GM12892 (cell line): ENCODE data around the gene MEOX1.
"Not testable (repeated sequence)": the region's sequence is repeated elsewhere in the genome, so short reads cannot be mapped to it uniquely, and the experiment has no call there.

Source experiments
- DNase-seq: peaks from one replicate; pipeline ENCODE4 v3.0.0; 2011; ENCODE audit not compliant: insufficient read length
- FAIRE-seq: peaks from 2 replicates; lab custom pipeline; 2011; peaks lifted over from hg19 to GRCh38; lab: Jason Lieb, UNC
- POLR2A ChIP-seq: IDR thresholded peaks from 2 replicates; pipeline ENCODE4 v1.6.1; 2011; ENCODE audit warnings: low read depth, low read length, control low read depth
- POLR2AphosphoS5 ChIP-seq: IDR thresholded peaks from 2 replicates; pipeline ENCODE4 v1.6.1; 2011; ENCODE audit warnings: low read depth, low read length, control low read depth
- TAF1 ChIP-seq: IDR thresholded peaks from 2 replicates; pipeline ENCODE4 v1.6.1; 2011; ENCODE audit warnings: low read depth, mild to moderate bottlenecking, control low read depth, low read length, borderline replicate concordance

MEOX1 gene

DNA sequence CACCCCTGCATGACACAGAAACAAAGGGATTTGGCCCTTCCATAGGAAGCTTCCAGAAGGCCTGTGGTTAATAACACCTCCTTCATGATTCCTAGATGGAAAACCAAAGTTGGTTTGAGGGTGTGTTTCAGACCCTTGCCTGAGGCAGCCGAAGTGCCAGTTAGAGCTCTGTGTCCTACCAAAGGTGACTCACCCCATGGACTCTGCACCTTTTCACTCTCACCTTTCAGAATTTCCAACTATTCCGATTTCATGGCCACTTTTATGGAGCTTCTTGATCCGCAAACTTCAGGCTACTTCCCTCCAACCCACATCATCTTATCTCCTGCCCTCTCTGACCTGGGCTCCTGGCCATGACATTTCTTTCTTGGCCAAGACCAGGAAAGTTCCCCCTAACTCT, 49.2 kb downstream of the MEOX1 start:
- TF ChIP-seq POLR2A, result no peak
- no peak for TF ChIP-seq TAF1
- TF ChIP-seq POLR2AphosphoS5, result no peak
- DNase-seq (no peak), FAIRE-seq (no peak)

DNA sequence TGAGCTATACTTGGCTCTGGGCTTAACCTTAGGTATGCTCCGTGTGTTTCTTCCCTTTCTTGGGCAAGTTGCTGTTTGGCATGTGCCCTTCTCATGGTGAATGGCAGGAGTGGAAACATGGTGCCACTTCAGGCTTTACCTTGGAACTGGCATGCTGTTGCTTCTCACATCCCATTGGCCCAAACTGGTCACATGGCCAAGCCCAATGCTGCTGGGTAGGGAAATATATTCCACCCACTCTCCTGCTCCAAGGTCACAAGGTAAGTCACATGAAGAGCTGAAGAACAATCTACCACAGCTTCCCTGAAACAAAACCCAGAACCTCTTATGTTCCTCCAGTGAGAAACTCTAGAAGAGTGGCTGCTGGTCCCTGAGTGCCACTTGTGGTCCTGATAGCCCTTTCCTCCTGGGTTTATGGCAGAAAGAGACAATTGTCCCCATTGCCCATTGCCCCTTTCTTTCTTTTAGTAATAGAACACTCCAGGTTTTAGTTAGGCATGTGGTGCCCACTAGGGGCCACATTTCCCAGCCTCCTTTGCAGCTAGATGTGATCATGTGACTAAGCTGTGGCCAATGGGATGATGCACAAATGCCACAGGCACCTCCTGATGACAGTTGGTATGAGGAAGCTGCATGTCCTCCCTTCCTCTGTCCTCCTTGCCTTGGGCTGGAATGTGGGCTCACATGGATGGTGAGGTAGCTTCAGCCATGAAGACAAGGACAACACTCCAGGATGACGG, 50.3 kb downstream of the MEOX1 start:
- no peak for FAIRE-seq
- no peak for DNase-seq
- TF ChIP-seq POLR2A, result no peak
- no peak for TF ChIP-seq POLR2AphosphoS5
- no peak for TF ChIP-seq TAF1

DNA sequence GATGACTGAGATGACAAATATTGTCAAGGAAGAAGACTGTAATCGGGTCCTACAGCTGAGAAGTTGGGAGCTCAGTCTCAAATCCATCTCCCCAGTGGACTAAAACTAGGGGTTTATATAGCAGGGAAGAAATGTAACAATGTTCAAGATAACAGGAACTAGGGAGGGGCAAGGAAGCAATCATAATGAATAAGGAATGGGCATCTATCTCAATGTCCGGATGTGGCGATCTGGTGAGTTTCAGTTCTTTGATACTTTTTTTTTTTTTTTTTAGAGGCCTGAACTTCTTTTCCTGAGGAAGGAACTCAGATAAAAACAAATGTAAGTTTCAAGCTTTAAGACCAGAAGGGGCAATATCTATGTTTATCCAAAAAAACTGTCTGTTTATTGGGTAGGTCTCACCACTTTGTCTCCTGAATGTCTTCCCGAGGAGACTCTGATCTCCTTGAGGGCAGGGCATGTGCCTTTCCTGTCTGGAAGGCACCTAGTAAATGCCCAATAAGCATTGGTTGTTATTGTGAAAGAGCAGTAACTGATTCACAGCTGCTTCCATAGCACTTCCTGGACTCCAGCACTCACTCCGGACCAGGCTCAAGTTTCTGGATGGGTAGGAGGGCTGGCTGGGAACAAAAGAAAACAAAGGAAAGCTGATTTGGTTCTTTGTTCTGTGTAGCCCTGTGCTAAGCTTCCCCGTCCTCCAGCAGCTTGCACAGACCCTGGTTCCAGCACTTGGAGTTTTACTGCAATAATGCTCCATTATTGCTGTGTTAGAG, 51.9 kb downstream of the MEOX1 start:
- FAIRE-seq (no peak), DNase-seq (no peak)
- no peak for TF ChIP-seq POLR2AphosphoS5
- no peak for TF ChIP-seq TAF1
- TF ChIP-seq POLR2A, result no peak

DNA sequence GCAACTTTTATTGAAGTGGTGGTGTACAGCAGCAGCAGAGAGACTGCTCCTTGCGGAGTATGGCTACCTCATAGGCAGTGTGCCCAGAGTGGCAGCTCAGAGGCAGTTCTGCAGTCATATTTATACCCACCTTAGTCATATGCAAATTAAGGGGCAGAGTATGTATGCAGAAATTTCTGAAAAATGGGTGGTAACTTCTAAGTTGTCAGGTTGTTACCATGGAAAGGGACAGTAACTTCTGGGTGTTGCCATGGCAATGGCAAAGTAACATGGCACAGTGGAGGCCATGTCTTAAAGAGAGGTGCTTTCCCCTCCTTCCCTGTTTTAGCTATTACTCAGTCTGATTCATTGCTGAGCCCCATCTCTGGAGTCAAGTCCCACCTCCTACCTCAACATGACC, 53.4 kb downstream of the MEOX1 start:
- TF ChIP-seq POLR2AphosphoS5, result no peak
- TF ChIP-seq TAF1, result no peak
- no peak for TF ChIP-seq POLR2A
- FAIRE-seq (no peak), DNase-seq (no peak)

DNA sequence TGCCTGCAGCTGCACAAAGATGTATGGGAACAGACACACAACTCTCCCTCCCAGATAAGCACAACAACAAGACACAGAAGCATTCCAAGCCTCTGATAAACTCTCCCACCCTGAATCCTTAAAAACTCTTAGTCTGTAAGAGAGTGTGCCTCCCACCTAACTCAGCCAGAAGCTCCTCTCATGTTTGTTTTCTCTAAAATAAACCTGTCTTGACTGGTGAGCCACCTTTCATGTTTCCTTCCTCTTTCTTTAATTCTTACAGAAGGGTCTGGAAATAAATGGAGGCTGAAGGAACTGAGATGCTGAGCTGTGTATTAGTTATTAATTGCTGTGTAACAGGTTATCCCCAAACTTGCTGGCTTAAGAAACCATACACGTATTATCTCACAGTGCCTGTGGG, 57.2 kb downstream of the MEOX1 start:
- TF ChIP-seq POLR2A, result no peak
- no peak for TF ChIP-seq POLR2AphosphoS5
- no peak for TF ChIP-seq TAF1
- DNase-seq (no peak), FAIRE-seq (no peak)

DNA sequence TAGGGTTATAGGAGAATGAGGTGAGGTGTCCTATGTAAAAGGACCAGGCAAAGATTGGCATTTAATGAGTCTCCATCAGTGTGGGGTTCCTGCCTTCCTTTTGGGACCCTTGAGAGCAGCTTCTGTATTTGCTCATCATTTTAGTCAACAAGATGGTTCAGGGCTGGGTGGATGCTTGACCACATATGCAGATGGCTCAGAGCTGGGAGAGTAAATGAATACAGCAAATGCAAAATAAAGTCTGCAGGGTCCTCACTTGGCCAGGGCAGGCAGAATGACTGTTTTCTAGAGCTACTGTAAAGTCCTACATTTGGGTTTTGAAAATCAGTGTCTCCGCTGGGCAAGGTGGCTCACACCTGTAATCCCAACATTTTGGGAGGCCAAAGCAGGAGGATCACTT, 58.4 kb downstream of the MEOX1 start:
- FAIRE-seq, result no peak
- TF ChIP-seq TAF1 (no peak), POLR2AphosphoS5 (no peak), POLR2A (no peak)
- DNase-seq, result no peak

DNA sequence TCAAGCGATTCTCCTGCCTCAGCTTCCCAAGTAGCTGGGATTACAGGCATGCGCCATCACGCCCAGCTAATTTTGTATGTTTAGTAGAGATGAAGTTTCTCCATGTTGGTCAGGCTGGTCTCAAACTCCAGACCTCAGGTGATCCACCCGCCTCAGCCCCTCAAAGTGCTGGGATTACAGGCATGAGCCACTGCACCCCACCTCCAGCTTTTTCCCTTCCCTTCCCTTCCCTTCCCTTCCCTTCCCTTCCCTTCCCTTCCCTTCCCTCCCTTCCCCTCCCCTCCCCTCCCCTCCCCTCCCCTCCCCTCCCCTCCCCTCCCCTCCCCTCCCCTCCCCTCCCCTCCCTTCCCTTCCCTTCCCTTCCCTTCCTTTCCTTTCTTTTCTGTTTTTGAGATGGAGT, 59.2 kb downstream of the MEOX1 start:
- not testable (repeated sequence) for FAIRE-seq, DNase-seq

DNA sequence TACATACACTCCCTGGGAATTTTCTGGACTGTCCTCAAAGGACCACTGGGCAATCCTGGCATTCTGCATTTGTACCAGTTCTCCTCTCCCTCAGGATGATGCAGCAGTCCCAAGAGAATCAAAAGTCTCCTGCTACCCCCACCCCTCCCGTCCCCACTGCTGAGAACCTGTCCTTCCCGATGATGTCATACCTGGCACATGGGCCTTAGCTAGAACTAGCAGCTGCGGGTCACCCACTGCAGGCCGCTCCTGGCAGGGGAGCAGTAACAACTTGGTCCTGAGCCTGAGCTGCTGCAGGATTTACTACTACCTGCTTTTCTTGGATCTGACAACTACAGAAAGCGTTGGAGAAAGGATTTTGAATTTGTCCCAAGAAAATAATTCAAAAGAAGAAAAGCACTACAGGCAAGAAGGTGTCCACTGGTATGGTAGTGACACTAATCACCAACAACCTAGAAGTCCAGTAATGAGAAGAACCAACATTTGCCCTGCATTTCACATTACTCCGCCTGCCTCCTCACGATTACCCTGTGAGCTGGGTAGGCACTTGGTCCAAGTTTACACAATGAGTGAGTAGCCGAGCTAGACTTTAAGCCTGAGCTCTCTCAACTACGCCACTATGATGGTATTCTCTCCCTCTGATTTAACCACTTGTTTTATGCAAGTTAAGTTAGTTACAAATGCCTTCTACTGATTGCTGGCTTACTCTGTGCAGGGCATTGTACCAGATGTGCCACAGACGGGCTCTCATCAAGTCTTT, 60.3 kb downstream of the MEOX1 start:
- no peak for TF ChIP-seq POLR2A
- TF ChIP-seq TAF1, result no peak
- no peak for TF ChIP-seq POLR2AphosphoS5
- DNase-seq, result no peak
- no peak for FAIRE-seq

DNA sequence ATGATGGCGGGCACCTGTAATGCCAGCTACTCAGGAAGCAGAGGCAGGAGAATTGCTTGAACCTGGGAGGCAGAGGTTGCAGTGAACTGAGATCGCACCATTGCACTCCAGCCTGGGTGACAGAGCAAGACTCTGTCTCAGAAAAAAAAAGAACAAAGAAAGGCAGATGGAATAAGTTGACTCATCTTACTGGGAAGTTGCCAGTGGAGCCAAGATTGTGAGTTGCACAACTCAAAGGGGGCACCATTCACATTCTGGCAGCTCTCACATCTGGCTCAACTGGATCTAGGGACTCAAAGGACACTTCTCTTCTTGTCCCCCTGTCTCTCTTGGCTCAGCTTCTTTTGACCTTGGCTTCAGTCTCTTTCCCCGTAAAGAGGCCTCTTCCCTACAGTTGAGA, 61.9 kb downstream of the MEOX1 start:
- TF ChIP-seq POLR2A (no peak), TAF1 (no peak), POLR2AphosphoS5 (no peak)
- FAIRE-seq (no peak), DNase-seq (no peak)

DNA sequence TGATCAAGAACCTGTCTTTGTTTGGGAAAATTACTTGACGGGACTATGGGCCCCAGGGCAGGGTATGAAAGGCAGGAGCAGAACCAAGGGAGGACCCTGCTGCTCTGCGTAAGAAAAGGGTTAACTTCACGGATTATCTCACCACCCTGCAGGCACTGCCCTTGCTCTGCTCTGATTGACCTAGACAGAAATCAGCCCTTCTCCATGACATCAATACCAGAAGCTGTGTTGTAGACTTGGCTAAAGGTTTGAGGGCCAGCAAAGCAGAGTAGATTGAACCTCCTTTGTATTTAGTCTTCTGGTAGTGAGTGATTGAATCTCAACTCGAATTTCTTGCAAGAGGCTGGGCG, 62.7 kb downstream of the MEOX1 start:
- TF ChIP-seq POLR2A, result no peak
- no peak for TF ChIP-seq POLR2AphosphoS5
- TF ChIP-seq TAF1, result no peak
- FAIRE-seq (no peak), DNase-seq (no peak)

DNA sequence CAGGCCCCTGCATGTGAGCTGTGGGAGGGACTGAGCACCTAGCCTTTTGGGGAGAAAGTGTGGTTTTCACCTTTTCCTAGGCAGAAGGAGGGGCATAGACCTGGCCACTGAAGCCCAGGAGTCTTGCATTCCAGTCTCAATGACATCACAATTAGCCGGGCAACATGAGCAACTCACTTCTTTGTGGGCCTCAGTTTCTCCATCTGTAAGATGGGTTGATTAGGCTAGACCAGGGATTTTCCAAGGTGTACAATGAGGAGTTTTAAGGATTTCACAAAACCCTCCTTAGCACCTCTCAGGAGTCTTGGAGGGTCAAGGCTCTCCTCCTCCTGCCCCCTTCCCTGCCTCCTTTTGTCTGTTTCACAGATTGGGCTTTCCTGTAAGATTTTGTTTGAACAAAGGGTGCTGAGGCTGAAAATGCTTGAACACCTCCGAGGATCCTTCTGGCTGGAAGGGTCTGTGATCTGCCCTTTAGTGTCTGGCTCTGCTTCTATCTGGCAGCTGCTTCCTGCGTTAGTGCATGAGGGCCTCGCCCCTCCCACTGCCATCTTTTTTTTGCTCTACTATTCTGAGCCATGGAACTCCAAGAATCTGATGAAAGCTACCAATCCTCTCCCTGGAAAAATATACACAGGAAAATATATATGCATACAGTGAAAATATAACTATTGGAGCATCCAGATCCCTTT, 63.2 kb downstream of the MEOX1 start:
- FAIRE-seq (no peak), DNase-seq (no peak)
- TF ChIP-seq POLR2A, result no peak
